Activated T-helper 1 cell treated with anti-CD3 and anti-CD28 coated beads, Interleukin-2, amount 50 U/mL, for 16 hours (primary cell): ENCODE measurements around the gene PSMG4.
"Not testable (repeated sequence)": the region's sequence is repeated elsewhere in the genome, so short reads cannot be mapped to it uniquely, and the experiment has no call there.

Experiments used
- DNase-seq, 2 donors: peaks; one replicate each; pipeline ENCODE4 v3.0.0-alpha.2; 2020; ENCODE audit warnings: low read depth in 1 of 2, low spot score in 1 of 2

PSMG4 gene

GRCh38 chr6:3230256-3230882, 28.4 kb upstream of the PSMG4 start:
- DNase-seq: no peak

DNA sequence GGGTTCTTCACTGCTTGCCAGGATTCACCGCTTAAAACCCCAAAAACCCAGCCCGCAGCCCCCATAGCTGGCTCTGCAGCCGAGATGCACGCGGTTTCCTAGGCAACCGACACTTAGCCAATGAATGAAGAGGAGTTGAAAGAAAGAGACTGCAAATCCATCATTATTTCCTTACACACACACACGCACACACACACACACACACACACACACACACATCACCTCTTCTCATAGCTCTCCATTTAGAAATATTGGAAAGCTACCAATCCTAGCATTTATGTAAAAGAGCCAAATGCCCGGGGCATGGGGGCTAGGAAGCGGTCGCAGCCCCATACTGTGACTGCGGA, 27.9 kb upstream of the PSMG4 start:
- DNase-seq: no peak

DNA sequence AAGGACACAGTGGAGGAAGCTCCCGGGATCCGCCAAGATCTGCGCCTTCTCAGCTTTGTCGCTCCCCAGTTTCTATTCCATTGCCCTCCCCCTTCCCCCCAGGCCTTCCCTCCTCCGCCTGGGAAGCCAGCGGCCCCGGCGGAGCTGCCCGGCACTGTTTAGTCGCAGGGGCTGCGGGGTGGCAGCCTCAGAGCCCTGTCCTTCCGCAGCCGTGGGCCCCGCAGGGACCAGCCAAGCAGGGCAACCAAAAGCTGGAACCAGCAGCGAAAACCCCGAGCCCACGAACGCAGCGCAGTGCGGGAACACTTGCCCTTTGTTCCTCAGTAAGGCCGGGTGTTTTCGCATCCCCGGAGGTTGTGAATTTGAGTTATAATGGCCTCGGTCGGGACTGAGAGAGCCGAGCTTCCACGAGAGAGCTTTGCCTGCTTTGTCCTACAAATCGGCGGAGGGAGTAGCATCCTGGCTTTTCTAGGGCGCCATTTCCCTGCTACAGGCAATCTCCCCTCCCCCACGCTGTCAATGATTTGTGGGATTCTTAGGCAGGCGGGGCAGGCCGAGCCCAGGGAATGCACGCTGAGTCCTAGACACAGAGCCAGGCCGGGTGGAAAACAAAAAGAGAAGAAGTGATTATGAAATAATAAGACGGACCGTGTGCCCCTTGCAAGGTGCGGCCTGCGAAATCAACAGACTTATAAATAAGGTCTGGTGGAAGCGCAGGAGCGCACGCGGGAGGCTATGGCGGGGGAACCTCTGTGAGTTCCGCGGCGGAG, 27.3 kb upstream of the PSMG4 start:
- no peak for DNase-seq

GRCh38 chr6:3232017-3232945, 26.5 kb upstream of the PSMG4 start:
- DNase-seq: no peak

DNA sequence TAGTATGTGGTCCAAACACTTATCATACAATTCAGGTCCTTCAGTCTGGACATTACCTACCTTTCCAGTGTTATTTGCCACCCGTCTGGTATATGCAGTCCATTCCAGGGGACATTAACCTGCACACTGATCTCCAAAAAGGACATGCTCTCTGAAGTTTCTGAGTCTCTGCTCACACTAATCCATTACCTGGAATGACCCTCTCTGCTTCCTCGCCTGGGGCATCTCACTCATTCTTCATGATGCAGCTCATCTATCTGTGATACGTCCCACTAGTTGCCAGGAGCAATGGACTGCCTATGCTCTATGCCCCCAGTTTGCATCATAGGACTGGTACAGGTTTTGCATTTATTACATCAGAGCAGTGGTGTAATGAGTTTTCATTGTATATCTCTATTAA, 25.4 kb upstream of the PSMG4 start:
- no peak for DNase-seq

DNA sequence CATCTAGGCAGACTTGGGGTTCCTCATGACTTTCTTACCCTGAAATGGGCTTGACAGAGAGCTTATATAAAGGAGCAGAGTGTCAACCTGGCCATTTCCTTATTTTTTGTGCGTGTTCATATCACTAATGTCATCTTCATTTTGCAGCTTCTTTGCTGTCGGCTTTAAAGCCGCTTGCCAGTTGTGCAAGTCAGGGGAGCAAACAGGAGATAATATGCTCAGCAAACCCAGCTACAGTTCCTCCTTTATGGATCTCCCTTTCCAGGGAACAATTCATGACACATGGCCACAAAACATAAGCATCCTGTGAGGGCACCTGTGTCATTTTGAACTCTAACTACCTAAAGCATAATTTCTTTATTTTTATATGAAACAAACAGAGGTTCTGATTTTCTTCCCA, 24.8 kb upstream of the PSMG4 start:
- no peak for DNase-seq

DNA sequence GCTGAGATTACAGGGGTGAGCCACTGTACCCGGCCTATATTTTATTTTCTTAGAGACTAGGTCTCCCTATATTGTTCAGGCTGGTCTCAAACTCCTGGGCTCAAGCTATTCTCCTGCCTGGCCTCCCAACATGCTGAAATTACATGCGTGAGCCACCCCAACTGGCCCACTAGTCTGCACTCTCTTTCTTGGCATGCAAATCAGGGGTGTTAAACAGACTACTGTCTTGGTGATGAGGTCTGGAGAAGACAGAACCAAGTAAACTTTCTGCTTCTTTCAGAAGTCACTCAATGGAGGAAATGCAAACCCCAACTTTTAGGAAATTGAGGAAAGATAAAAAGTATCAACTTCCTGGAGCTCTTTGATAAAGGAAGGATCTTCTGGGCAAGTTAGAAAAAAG, 23.3 kb upstream of the PSMG4 start:
- no peak for DNase-seq

DNA sequence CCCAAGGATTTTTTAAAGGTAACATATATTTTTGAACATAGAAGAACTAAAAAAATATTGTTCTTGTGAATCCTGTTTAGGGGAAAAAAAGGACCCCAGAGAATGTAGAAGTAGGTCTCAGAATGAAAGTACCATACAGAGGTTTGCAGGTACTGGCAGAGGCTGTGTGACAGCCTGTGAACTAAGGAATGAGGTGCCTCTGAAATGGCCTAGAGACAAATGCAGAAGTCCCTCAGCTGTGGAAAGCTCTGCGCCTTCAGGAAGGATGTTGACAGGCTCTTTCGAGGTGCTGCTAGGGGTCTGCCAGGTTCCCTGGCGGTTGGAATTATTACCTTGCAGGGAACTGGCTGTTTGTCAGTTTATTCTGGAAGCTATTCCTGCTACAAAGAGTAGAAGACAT, 22.7 kb upstream of the PSMG4 start:
- no peak for DNase-seq

GRCh38 chr6:3237761-3238662, 20.7 kb upstream of the PSMG4 start:
- DNase-seq: no peak

DNA sequence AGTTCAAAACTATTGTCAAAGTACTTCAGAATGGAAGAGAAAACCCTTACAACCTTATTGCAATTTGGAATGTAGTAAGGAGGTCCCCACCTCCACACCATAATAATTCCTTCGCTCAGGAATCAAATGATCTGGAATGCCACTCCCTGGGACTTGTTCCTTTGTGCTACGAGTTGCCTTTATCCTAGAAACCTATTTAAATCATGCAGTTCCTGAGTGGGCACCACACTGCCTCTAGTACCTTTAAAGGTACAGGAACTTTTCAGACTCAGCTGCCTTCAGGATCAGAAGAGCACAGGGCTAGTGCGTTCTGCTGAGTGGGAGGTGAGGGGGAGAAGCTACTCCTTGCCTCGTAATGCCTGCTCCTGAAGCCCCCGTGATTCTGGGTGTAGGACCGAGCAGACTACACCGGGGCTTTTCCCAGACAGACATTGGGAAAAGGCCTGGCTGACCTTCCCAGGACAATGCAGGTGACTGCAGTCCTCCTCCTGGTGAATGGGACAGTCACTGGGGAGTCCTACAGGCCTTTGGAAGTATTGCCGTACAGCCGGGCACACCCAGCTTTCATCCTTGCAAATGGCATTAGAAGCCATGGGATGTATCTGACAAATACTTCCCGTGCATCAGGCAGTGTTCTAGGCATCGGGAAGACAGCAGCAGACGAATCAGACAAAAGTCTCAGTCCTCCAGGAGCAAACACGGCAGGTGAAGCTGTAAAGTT, 19.5 kb upstream of the PSMG4 start:
- DNase-seq: no peak

DNA sequence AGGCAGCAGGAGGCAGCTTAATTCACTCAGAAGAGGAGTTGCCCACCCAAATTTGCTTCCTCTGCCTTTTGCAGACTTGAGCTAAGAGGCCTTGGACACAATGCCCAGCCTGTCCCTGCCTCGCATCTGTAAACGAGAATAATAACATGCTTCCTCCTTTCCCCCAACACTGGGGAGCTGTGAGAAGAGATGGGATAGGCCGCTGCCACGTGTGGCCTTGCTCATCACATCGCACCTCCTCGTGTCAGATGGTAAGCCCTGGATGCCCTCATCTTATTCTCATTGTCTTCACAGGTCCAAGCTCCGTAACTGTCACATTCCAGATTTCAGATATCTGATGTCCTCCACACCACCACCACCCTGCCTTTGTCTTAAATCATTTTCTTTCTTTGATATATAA, 18.2 kb upstream of the PSMG4 start:
- no peak for DNase-seq

DNA sequence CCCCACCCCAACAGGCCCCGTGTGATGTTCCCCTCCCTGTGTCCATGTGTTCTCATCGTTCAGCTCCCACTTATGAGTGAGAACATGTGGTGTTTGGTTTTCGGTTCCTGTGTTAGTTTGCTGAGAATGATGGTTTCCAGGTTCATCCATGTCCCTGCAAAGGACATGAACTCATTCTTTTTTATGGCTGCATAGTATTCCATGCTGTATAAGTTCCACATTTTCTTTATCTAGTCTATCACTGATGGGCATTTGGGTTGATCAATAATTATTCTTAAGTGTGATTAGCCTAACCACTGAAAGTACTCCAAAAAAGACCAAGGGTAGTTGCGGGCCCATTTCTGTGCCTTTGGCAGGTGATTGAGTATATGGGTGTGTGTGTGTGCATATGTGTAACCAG, 17.0 kb upstream of the PSMG4 start:
- DNase-seq: not testable (repeated sequence)

DNA sequence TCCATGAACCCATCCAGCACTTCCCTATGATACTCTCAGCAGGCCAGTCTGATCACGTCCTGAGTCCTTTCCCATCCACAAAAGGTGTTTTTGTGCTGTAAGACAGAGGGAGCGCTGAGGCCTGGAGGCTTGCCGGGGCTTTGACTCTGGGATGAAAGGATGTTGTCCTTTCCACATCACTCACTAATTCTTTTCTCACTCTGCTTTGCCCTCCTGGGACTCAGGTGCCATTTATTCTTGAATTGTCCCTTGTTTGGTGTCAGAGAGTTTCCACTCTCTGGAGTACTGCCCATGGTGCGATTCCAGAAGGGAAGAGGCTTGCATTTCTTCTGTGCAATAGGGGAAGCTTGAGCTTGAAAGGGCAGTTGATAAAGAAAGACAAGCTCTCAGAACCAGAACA, 16.0 kb upstream of the PSMG4 start:
- DNase-seq: no peak

- DNase-seq: no peak
Measured at GRCh38 chr6:3244003-3244831, 14.5 kb upstream of the PSMG4 start.

GRCh38 chr6:3244832-3245161, 13.9 kb upstream of the PSMG4 start:
- not testable (repeated sequence) for DNase-seq

DNA sequence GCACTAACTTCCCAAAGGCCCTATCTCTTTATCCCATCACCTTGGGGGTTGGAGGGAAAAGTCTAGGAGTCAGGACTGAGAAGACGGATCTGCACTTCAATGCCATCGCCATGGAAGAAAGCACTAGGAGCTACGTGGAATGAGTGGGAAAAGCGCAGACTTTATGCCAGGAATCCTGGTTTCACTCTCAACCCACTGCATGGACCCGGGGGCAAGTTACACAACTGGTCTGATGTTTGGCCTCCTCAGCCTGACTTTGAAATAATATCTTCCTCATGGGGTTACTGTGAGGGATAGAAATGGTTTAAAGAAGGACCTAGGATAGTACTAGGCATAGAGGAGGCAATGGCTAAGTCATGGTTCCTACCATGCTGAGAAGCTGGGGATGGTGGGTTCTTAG, 13.5 kb upstream of the PSMG4 start:
- no peak for DNase-seq

- no peak for DNase-seq
Measured at GRCh38 chr6:3247255-3248146, 11.2 kb upstream of the PSMG4 start.

GRCh38 chr6:3249821-3250220, 8.9 kb upstream of the PSMG4 start:
- DNase-seq: no peak

DNA sequence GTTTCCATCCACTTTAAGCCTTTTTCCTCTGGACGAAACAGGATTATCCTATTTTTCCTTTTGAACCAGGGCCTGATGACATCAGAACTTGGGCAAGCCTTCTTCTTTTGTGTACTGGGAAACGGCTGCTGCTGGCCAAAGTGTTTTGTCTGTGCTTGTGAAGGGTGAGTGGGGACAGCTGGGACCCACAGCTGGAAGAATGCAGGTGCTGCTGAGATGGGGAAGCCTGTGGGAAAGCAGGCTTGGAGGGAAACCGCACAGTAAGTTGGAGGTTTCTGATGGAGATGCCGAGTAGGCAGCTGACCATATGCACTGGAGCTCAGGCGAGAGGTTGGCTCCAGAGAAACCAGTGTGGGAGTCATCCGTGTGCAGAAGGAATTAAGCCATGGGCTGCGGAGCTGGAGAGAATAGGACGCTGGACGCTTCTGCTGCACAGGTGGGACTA, 8.5 kb upstream of the PSMG4 start:
- DNase-seq: no peak
